Fibroblast of gingiva (primary cell): ENCODE data around the gene ADGRG3.
A peak's percentile ranks its signal among the peaks of the same experiment; 100 is the strongest.

Source experiments
- DNase-seq: peaks from one replicate; pipeline ENCODE4 v3.0.0-alpha.2; 2011; ENCODE audit warnings: low read depth

Gene ADGRG3

GRCh38 chr16:57646388-57647039, 21.6 kb upstream of the ADGRG3 start:
- DNase-seq, result no peak

DNA sequence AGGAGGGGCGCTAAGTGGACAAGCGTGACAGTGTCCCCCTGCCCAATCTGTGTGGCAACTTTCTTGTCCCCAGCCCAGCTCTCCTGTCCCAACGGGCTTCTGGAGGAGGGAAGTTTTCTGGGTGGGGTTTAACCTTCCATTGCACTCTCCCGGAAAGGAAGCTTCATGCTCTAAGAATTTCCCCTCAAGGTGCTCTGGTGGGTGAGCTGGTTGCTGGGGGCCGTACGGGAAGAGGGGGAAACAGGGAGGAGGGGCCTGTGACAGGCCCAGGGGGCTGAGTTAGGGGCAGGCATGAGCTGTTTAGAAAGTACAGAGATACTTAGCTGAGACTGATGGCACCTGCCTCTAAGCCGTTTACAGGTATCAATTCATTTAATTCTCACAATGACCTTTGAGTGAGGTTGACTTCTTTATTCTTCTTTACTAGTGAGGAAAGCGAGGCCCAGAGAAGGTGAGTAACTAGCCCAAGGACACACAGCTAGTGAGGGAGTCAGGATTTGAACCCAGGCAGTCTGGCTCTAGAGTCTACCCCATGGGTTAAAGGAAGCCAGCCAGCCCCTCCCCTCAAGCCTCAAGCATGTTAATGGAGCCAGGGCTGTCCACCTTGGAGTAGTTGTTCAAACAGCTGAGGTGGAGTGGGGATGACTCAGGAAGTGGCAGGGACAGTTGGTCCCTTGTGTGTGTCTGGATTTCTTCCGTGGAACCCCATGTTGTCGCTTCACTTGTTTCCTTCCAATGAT, 20.8 kb upstream of the ADGRG3 start:
- DNase-seq, result no peak

DNA sequence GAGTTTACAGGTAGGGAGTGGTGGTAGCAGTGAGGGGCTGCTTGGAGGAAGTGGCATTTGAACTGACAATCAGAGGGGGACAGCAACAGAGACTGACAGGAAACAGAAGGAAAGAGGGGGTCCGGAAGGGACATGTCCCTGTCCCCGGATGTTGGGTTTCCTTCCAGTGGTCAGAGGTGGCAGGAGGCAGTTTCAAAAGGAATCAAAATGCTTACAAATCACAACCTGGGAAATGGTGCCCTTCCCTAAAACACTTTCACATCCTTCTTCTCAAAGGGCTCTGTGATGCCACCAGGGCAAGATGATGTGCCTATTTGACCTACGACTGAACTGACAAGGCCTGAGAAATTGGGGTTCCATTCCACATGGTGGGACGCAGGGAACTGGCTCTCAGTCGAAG, 20.0 kb upstream of the ADGRG3 start:
- no peak for DNase-seq

- peak; percentile 57 for DNase-seq
Measured at GRCh38 chr16:57648581-57649442, 19.3 kb upstream of the ADGRG3 start.

DNA sequence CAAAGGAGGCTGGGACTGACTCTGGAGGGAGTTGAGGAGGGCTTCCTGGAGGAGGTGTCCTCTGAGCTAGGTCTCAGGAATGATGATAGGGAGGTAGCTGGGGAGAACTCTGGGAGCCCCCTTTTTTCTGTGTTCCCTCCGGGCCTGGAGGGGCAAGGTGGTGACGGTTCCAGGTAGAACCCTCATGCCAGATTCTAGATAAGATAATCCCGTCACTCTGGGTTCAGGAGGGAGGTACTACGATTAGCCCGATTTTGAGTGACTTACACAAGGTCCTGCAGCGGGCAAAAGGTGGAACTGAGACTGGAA, 18.7 kb upstream of the ADGRG3 start:
- no peak for DNase-seq

GRCh38 chr16:57649846-57650245, 18.3 kb upstream of the ADGRG3 start:
- DNase-seq, result no peak

GRCh38 chr16:57651344-57652333, 16.5 kb upstream of the ADGRG3 start:
- no peak for DNase-seq

- DNase-seq, result no peak
Measured at GRCh38 chr16:57652695-57653471, 15.2 kb upstream of the ADGRG3 start.

GRCh38 chr16:57653936-57654335, 14.2 kb upstream of the ADGRG3 start:
- no peak for DNase-seq

- no peak for DNase-seq
Measured at GRCh38 chr16:57656342-57656955, 11.7 kb upstream of the ADGRG3 start.

DNA sequence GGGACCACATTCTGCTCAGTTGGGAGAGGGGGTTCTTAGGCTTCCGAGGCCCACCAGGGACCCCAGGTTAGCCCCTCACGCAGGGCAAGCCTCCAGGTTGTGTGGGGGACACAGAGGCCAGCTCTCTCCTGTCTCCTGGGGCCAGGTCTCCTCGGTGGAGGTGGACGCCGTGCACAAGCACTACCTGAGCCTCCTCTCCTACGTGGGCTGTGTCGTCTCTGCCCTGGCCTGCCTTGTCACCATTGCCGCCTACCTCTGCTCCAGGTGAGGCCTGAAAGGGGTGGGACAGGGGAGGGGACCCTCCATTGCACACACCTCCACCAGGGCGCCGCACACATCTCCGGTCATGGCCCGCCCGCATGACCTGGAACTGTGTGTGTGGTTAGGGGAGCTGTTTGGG, 10.9 kb upstream of the ADGRG3 start:
- no peak for DNase-seq

GRCh38 chr16:57658130-57658877, 9.8 kb upstream of the ADGRG3 start:
- no peak for DNase-seq

GRCh38 chr16:57658878-57659674, 9.0 kb upstream of the ADGRG3 start:
- DNase-seq, result no peak

DNA sequence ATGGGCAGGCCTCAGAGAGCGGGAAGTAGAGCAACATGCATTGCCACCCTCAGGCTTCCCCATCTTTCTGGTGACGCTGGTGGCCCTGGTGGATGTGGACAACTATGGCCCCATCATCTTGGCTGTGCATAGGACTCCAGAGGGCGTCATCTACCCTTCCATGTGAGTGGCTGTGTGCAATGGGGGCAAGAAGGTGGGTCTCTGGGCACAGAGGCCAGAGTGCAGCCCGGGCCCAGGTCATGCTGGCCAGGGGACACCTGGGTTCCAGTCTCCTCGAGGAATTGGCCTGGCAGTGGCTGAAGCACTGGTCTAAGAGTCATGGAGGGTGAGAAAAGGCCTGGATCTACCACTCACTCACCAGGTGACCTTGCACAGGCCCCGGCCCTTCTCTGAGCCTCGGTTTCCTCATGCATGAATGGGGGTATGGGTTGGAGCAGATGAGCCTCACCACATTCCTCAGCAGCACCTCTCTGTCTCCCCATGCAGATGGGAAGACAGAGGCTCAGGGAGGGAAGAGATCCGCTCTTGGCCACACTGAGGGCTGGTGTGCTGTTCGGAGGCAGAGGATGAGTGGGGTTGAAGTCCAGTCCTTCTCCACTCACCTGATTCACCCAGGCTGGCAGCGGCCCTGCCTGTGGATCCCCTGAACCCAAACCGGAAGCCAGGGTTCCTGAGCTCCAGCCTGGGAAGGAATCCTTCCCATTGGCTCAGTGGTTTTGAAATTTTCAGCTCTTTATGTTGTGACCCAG, 7.2 kb upstream of the ADGRG3 start:
- DNase-seq, result no peak

DNA sequence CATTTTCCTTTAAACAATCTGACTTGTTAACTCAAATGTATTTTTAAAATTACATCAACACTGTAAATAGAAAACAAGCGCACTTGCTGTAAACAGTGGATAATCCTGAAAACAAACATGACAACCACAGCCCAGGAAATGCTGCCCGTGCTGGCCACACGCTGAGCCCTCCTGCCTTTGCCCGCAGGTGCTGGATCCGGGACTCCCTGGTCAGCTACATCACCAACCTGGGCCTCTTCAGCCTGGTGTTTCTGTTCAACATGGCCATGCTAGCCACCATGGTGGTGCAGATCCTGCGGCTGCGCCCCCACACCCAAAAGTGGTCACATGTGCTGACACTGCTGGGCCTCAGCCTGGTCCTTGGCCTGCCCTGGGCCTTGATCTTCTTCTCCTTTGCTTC, 6.6 kb upstream of the ADGRG3 start:
- no peak for DNase-seq

DNA sequence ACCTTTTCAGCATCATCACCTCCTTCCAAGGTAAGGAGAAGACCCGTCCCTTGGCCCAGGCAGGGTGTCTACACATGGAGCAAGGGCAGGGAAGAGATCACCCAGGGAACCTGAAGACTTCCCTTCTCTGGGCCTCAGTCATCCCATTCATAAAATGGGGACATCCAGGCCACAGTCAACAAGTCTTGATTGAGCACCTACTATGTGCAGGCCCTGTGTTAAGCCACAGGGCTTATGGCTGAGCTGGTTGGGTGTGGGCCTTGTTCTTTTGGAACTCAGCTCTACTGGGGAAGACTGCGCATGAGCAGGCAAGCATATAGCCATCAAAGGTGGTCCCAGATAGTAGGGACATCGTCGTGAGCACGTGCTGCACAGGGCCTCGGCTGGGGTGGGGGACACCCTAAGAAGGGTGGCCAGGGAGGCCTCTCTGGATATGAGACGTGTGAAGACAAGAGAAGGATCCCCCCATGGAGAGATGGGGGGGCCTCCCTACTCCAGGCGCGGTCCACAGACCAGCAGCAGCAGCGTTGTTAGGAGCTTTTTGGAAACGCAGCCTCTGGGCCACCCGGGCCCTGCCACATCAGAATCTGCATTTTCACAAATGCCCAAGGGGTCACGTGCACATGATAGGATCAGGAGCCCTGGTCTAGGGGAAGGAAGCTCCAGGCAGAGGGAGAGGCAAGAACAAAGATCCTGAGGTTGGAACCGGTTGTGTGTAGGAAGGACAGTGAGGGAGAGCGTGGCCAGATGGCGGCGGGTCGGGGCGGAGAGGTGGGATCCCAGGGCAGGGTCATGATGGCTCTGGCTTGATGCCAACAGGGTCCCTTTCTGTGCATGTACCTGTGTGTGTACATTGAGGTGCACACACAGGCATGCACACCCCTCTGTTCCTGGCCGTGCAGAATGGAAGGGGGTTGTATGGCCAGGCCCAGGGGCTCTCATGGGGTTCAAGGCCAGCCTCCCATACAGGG, 5.9 kb upstream of the ADGRG3 start:
- DNase-seq, result no peak

DNA sequence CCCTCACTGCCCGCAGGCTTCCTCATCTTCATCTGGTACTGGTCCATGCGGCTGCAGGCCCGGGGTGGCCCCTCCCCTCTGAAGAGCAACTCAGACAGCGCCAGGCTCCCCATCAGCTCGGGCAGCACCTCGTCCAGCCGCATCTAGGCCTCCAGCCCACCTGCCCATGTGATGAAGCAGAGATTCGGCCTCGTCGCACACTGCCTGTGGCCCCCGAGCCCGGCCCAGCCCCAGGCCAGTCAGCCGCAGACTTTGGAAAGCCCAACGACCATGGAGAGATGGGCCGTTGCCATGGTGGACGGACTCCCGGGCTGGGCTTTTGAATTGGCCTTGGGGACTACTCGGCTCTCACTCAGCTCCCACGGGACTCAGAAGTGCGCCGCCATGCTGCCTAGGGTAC, 4.7 kb upstream of the ADGRG3 start:
- no peak for DNase-seq
